Measurements from ENCODE around the gene WEE2.

- no peak for TF ChIP-seq POLR2AphosphoS5 (IDR thresholded peaks at IDR 0.05)
- TF ChIP-seq, protein P1, sequence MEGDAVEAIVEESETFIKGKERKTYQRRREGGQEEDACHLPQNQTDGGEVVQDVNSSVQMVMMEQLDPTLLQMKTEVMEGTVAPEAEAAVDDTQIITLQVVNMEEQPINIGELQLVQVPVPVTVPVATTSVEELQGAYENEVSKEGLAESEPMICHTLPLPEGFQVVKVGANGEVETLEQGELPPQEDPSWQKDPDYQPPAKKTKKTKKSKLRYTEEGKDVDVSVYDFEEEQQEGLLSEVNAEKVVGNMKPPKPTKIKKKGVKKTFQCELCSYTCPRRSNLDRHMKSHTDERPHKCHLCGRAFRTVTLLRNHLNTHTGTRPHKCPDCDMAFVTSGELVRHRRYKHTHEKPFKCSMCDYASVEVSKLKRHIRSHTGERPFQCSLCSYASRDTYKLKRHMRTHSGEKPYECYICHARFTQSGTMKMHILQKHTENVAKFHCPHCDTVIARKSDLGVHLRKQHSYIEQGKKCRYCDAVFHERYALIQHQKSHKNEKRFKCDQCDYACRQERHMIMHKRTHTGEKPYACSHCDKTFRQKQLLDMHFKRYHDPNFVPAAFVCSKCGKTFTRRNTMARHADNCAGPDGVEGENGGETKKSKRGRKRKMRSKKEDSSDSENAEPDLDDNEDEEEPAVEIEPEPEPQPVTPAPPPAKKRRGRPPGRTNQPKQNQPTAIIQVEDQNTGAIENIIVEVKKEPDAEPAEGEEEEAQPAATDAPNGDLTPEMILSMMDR (IDR thresholded peaks at IDR 0.05): no peak
Observed at GRCh38 chr7:141702047-141702567, 6.0 kb upstream of the WEE2 start, which contains the start of gene DENND11.

Data from transverse colon (tissue), 4 donors.